Stimulated activated effector memory CD8-positive, alpha-beta T cell treated with anti-CD3 and anti-CD28 coated beads, Interleukin-12 subunit alpha, Interleukin-12 subunit beta, amount 100 ng/mL, for 72 hours (primary cell): Measurements from ENCODE around the gene PPARA.
A peak's percentile ranks its signal among the peaks of the same experiment; 100 is the strongest.

Experiments
- ATAC-seq: fragments of 150-1000 bp; cut with Tn5 transposase; 2 replicates; pipeline ENCODE4 v1.10.0; 2021
- DNase-seq, 2 donors: peaks; one replicate each; pipeline ENCODE4 v3.0.0; 2021 to 2022; ENCODE audit warnings: low spot score in 2 of 2
- H3K27ac Mint-ChIP-seq: one replicate; pipeline ENCODE4 v1.8.0; 2022; ENCODE audit warnings: mild to moderate bottlenecking, mixed read lengths
- H3K36me3 Mint-ChIP-seq: one replicate; pipeline ENCODE4 v1.8.0; 2022; ENCODE audit warnings: mild to moderate bottlenecking, mixed read lengths
- H3K4me1 Mint-ChIP-seq: one replicate; pipeline ENCODE4 v1.8.0; 2022; ENCODE audit warnings: mixed read lengths
- H3K4me3 Mint-ChIP-seq: one replicate; pipeline ENCODE4 v1.8.0; 2022; ENCODE audit warnings: mild to moderate bottlenecking, mixed read lengths
- H3K9me3 Mint-ChIP-seq: one replicate; pipeline ENCODE4 v1.8.0; 2022; ENCODE audit warnings: mixed read lengths

PPARA gene

GRCh38 chr22:46280063-46280817 is 129.9 kb downstream of the PPARA start:
- H3K4me3 Mint-ChIP-seq, result peak overlapping the region; percentile 43
- H3K27ac Mint-ChIP-seq, result peak overlapping the region; percentile 89
- peaks cover 2% of the 10 kb centered on the region for H3K9me3 Mint-ChIP-seq
- H3K36me3 Mint-ChIP-seq, result peaks cover 84% of the 10 kb centered on the region
- H3K4me1 Mint-ChIP-seq, result peaks cover 55% of the 10 kb centered on the region
- DNase-seq (no peak), ATAC-seq (no peak)

GRCh38 chr22:46280999-46281623 is 130.8 kb downstream of the PPARA start:
- Mint-ChIP-seq H3K4me1 (peaks cover 46% of the 10 kb centered on the region), H3K36me3 (peaks cover 84% of the 10 kb centered on the region), H3K9me3 (no peaks in the 10 kb centered on the region), H3K4me3 (peak overlapping the region; percentile 43), H3K27ac (peak overlapping the region; percentile 89)
- ATAC-seq (peak; percentile 91), DNase-seq (peak in 1 of 2 donors; percentile 64)

- peak overlapping the region; percentile 89 for H3K27ac Mint-ChIP-seq
- peaks cover 43% of the 10 kb centered on the region for H3K4me1 Mint-ChIP-seq
- H3K36me3 Mint-ChIP-seq, result peaks cover 82% of the 10 kb centered on the region
Measured at GRCh38 chr22:46281866-46282678, 131.7 kb downstream of the PPARA start.

GRCh38 chr22:46286006-46286405 is 135.7 kb downstream of the PPARA start:
- DNase-seq (no peak), ATAC-seq (no peak)
- Mint-ChIP-seq H3K4me3 (peak overlapping the region; percentile 83), H3K27ac (peak overlapping the region; percentile 52), H3K36me3 (peaks cover 84% of the 10 kb centered on the region), H3K4me1 (peaks cover 47% of the 10 kb centered on the region), H3K9me3 (no peaks in the 10 kb centered on the region)

More at GRCh38 chr22:46281866-46282678, 131.7 kb downstream of the PPARA start:
- ATAC-seq, result no peak
- no peak for DNase-seq
- peak overlapping the region; percentile 43 for H3K4me3 Mint-ChIP-seq
- no peaks in the 10 kb centered on the region for H3K9me3 Mint-ChIP-seq

GRCh38 chr22:46286941-46287872 is 136.9 kb downstream of the PPARA start:
- Mint-ChIP-seq H3K4me3 (peak overlapping the region; percentile 83), H3K36me3 (peaks cover 81% of the 10 kb centered on the region), H3K9me3 (peaks cover 2% of the 10 kb centered on the region), H3K27ac (peak overlapping the region; percentile 98), H3K4me1 (peaks cover 38% of the 10 kb centered on the region)
- ATAC-seq (no peak), DNase-seq (no peak)

GRCh38 chr22:46287873-46288751 is 137.8 kb downstream of the PPARA start:
- peak overlapping the region; percentile 98 for H3K27ac Mint-ChIP-seq
- ATAC-seq (peak; percentile 89), DNase-seq (peak in 1 of 2 donors; percentile 77)
- peak overlapping the region; percentile 83 for H3K4me3 Mint-ChIP-seq
- H3K4me1 Mint-ChIP-seq, result peaks cover 38% of the 10 kb centered on the region
- H3K9me3 Mint-ChIP-seq, result peaks cover 4% of the 10 kb centered on the region
- peaks cover 83% of the 10 kb centered on the region for H3K36me3 Mint-ChIP-seq

- Mint-ChIP-seq H3K4me1 (peaks cover 41% of the 10 kb centered on the region), H3K36me3 (peaks cover 81% of the 10 kb centered on the region), H3K9me3 (peaks cover 4% of the 10 kb centered on the region), H3K4me3 (peak overlapping the region; percentile 83), H3K27ac (peak overlapping the region; percentile 98)
- DNase-seq, result no peak
- ATAC-seq, result no peak
Measured at GRCh38 chr22:46288846-46289243, 138.5 kb downstream of the PPARA start.

GRCh38 chr22:46289244-46289891 is 139.0 kb downstream of the PPARA start:
- Mint-ChIP-seq H3K4me3 (peak overlapping the region; percentile 83), H3K4me1 (peaks cover 41% of the 10 kb centered on the region), H3K36me3 (peaks cover 81% of the 10 kb centered on the region), H3K27ac (peak overlapping the region; percentile 98), H3K9me3 (peaks cover 4% of the 10 kb centered on the region)
- ATAC-seq, result no peak
- no peak for DNase-seq

GRCh38 chr22:46290121-46290842 is 140.0 kb downstream of the PPARA start:
- Mint-ChIP-seq H3K27ac (peak overlapping the region; percentile 98), H3K4me1 (peaks cover 44% of the 10 kb centered on the region), H3K4me3 (peak overlapping the region; percentile 83), H3K36me3 (peaks cover 76% of the 10 kb centered on the region), H3K9me3 (peaks cover 4% of the 10 kb centered on the region)
- peak; percentile 9 for ATAC-seq
- DNase-seq, result no peak

GRCh38 chr22:46290843-46291785 is 140.8 kb downstream of the PPARA start:
- DNase-seq, result no peak
- Mint-ChIP-seq H3K36me3 (peaks cover 70% of the 10 kb centered on the region), H3K9me3 (peaks cover 4% of the 10 kb centered on the region), H3K4me1 (peaks cover 52% of the 10 kb centered on the region), H3K4me3 (peak overlapping the region; percentile 83), H3K27ac (peak overlapping the region; percentile 98)
- no peak for ATAC-seq

GRCh38 chr22:46292173-46292572 is 141.8 kb downstream of the PPARA start:
- no peak for DNase-seq
- ATAC-seq, result no peak
- Mint-ChIP-seq H3K36me3 (peaks cover 72% of the 10 kb centered on the region), H3K9me3 (peaks cover 4% of the 10 kb centered on the region), H3K27ac (peak overlapping the region; percentile 81), H3K4me3 (no peak overlapping the region), H3K4me1 (peaks cover 57% of the 10 kb centered on the region)

GRCh38 chr22:46292732-46293131 is 142.4 kb downstream of the PPARA start:
- Mint-ChIP-seq H3K36me3 (peaks cover 72% of the 10 kb centered on the region), H3K27ac (peak overlapping the region; percentile 81), H3K4me1 (peaks cover 57% of the 10 kb centered on the region), H3K4me3 (no peak overlapping the region), H3K9me3 (peaks cover 4% of the 10 kb centered on the region)
- ATAC-seq, result no peak
- no peak for DNase-seq
